T-cell (primary cell): ENCODE results near the gene FADS6. TPM values are rescaled to one million over a fixed set of nuclear protein-coding genes. Genes with fewer than 3 reads are reported as not detected.

Source experiments
- ATAC-seq, 4 experiments: fragments of 200-7000 bp in 3 of 4; fragments of 150-1000 bp in 1 of 4; cut with Tn5 transposase; replicated peaks in 1 of 4; 1 replicate in 3 of 4; 2 replicates in 1 of 4; pipeline ENCODE4 v1.10.0; 2021; ENCODE audit warnings: moderate library complexity in 3 of 4, mild to moderate bottlenecking in 2 of 4, moderate number of reproducible peaks in 1 of 4
- CTCF ChIA-PET, 2 donors: fragments of 300-600 bp; sonication (Branson Sonifier 250); formaldehyde crosslinking; loops; one replicate each; lab custom pipeline; 2022; ENCODE audit warnings: antibody characterized with exemption in 2 of 2; lab: Charles Lee
- POLR2A ChIA-PET, 2 donors: fragments of 300-600 bp; sonication (Branson Sonifier 250); formaldehyde crosslinking; loops; one replicate each; lab custom pipeline; 2022; ENCODE audit warnings: antibody characterized with exemption in 2 of 2; lab: Charles Lee
- DNase-seq, 35 experiments: peaks; one replicate each; pipeline versions ENCODE4 v3.0.0 to v3.0.0-alpha.2; 2013 to 2023
- H3K27ac ChIP-seq: one replicate; pipeline ENCODE4 v1.5.1; 2013; ENCODE audit warnings: low read length
- H3K27me3 ChIP-seq, 2 experiments: replicated peaks in 1 of 2; 1 replicate in 1 of 2; 2 replicates in 1 of 2; pipeline versions ENCODE4 v1.6.1 to v1.7.0; 2013; ENCODE audit warnings: low read length in 1 of 2, mixed read lengths in 1 of 2; ENCODE audit not compliant: control insufficient read depth in 2 of 2, insufficient read depth in 2 of 2; ENCODE audit errors: extremely low read depth in 1 of 2
- H3K36me3 ChIP-seq, 2 donors: 1 replicate in 1 of 2; 2 replicates in 1 of 2; pipeline versions ENCODE4 v1.6.1 to v1.7.0; 2013; ENCODE audit warnings: low read length in 1 of 2; ENCODE audit not compliant: control insufficient read depth in 2 of 2, insufficient read depth in 1 of 2; ENCODE audit errors: extremely low read depth in 1 of 2
- H3K4me1 ChIP-seq, 2 experiments: 1 replicate in 1 of 2; 2 replicates in 1 of 2; pipeline versions ENCODE4 v1.6.1 to v1.7.0; 2013; ENCODE audit warnings: low read length in 2 of 2, mixed read lengths in 1 of 2; ENCODE audit not compliant: insufficient read depth in 2 of 2, control insufficient read depth in 1 of 2; ENCODE audit errors: extremely low read depth in 1 of 2
- H3K4me3 ChIP-seq, 2 donors: 1 replicate in 1 of 2; 2 replicates in 1 of 2; pipeline versions ENCODE4 v1.5.1 to v1.7.0; 2013; ENCODE audit warnings: mild to moderate bottlenecking in 2 of 2, low read length in 1 of 2, moderate library complexity in 1 of 2; ENCODE audit not compliant: control insufficient read depth in 1 of 2; ENCODE audit errors: extremely low read depth in 1 of 2
- H3K9me3 ChIP-seq: 2 replicates; pipeline ENCODE4 v1.7.0; 2013
- H3K27ac Mint-ChIP-seq, 2 donors: one replicate each; pipeline ENCODE4 v1.8.0; 2020 to 2021; ENCODE audit warnings: mild to moderate bottlenecking in 2 of 2, mixed read lengths in 2 of 2
- H3K27me3 Mint-ChIP-seq, 2 donors: one replicate each; pipeline ENCODE4 v1.8.0; 2021 to 2022; ENCODE audit warnings: mixed read lengths in 2 of 2
- H3K36me3 Mint-ChIP-seq: one replicate; pipeline ENCODE4 v1.8.0; 2021; ENCODE audit warnings: mixed read lengths
- H3K4me1 Mint-ChIP-seq, 3 donors: one replicate each; pipeline ENCODE4 v1.8.0; 2020 to 2022; ENCODE audit warnings: mixed read lengths in 3 of 3, mild to moderate bottlenecking in 1 of 3
- H3K4me3 Mint-ChIP-seq, 3 donors: one replicate each; pipeline ENCODE4 v1.8.0; 2020 to 2022; ENCODE audit warnings: mild to moderate bottlenecking in 3 of 3, mixed read lengths in 3 of 3, moderate library complexity in 3 of 3
- H3K9me3 Mint-ChIP-seq, 3 donors: one replicate each; pipeline ENCODE4 v1.8.0; 2020 to 2022; ENCODE audit warnings: mixed read lengths in 3 of 3
- WGBS: methylation state at CpG from one replicate; pipeline ENCODE4 v1.1.5; 2013; ENCODE audit warnings: missing lambda C conversion rate; ENCODE audit not compliant: insufficient coverage; 5-methylcytosine and 5-hydroxymethylcytosine counted together
- total RNA-seq, 35 experiments: library from RNA in 6 of 35; stranded (reverse) in 6 of 35; fragments of 120-200 nt in 1 of 35; gene quantifications; one replicate each; pipeline versions ENCODE4 v1.2.1 to v1.2.4 and lab custom pipeline; 2013 to 2026

Gene FADS6, protein sequence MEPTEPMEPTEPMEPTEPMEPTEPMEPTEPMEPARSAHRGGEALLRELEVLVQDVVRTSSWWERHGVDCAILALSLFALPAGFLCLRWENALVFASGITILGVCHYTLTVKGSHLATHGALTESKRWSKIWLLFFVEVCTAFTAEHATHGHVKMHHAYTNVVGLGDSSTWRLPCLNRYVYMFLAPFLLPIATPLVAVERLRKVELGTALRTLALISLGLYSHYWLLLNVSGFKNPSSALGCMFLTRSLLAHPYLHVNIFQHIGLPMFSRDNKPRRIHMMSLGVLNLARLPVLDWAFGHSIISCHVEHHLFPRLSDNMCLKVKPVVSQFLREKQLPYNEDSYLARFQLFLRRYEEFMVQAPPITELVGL
- total RNA-seq (not detected), total RNA-seq (lab: John Stamatoyannopoulos, UW) (0 to 0.06 (median 0) reads per million in 29 experiments)
- total RNA-seq (2013) = not detected

DNA sequence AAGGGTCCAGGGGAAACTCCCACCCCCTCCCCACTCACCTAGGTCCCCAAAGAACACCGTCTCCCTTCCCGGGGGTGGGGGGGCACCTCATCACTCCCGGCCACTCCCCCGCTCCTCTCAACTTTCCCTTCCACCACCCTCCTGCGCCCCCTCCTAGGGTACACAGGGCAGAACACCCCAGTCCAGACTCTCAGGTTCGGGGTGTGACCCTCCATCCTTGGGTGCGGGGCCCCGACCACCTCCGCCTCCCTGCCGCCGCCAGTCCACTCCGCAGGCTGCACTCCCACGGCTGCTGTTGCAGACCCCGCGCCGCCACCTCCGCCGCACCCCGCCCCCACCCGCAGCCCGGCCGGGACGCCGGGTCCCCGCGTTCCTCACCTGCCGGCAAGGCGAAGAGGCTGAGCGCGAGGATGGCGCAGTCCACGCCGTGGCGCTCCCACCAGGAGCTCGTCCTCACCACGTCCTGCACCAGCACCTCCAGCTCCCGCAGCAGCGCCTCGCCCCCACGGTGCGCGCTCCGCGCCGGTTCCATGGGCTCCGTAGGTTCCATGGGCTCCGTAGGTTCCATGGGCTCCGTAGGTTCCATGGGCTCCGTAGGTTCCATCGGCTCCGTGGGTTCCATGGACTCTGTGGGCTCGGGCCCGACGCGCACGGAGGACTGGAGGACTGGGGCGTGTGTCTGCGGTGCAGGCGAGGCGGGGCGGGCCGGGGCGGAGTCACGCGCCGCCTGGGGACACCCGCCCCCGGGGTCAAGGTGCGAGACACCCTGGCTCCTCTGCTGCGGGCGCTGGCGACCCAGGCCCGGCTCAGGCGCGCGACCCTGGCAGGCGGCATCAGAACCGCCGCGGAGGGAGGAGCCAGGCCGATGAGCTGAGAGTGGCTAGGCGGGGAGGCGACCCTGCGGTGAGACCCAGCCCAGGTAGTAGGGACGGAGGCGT, at the start of gene FADS6:
TSS of gene FADS6 (minus strand) at position 660 of the 938 bp plus-strand sequence. CDS start at position 622, 38 bp downstream.
- peaks cover 0 to 66% of the 10 kb centered on the region in 2 experiments for H3K27me3 ChIP-seq
- ChIA-PET POLR2A (no interaction called here), CTCF (interaction anchor here in 1 of 2 donors (0.5 kb wide), 1 partner anchor 11 kb away, joined by 3 read pairs; no protein-coding TSS in a partner anchor)
- H3K4me1 ChIP-seq = peaks cover 0 to 6% of the 10 kb centered on the region in 2 experiments
- Mint-ChIP-seq H3K4me3 (peak within 1 kb of the TSS; percentile 53 to 74 (median 67)), H3K4me1 (peaks cover 0 to 8% (median 3%) of the 10 kb centered on the region in 3 donors), H3K27me3 (peaks cover 28 to 46% of the 10 kb centered on the region in 2 donors), H3K36me3 (no peaks in the 10 kb centered on the region), H3K27ac (peak within 1 kb of the TSS in 1 of 2 donors; percentile 34), H3K9me3 (no peaks in the 10 kb centered on the region)
- H3K9me3 ChIP-seq = no peaks in the 10 kb centered on the region
- no peaks in the 10 kb centered on the region for H3K36me3 ChIP-seq
- WGBS = 6% methylated on average over 79 of the region's 86 CpGs
- DNase-seq (peak in 2 of 35 experiments; percentile 6 to 7), ATAC-seq (peak; percentile 61 to 78 (median 70))
- H3K27ac ChIP-seq = no peak within 1 kb of the TSS
- peak within 1 kb of the TSS; percentile 7 to 36 for H3K4me3 ChIP-seq

DNA sequence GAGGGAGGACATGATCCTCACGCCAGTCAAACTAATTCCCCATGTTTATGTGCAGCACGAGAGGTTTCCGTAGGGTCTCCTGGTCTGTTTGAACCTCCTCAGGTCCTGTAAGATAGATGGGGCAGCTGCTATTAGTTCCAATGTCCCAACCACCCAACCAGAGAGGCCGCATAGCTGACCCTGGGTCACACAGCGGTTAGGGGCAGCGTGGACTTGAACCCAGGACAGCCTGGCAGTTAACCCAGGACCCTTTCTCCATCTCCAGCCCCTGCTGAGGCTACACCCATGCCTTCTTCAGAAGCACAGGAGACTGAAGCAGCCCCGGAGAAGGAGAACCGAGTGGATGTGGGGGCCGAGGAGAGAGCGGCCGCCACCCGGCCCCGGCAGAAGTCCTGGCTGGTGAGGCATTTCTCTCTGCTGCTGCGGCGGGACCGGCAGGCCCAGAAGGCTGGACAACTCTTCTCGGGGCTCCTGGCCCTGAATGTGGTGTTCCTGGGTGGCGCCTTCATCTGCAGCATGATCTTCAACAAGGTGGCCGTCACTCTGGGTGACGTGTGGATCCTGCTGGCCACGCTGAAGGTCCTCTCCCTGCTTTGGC, 47.8 kb upstream of the FADS6 start:
- H3K36me3 ChIP-seq = no peaks in the 10 kb centered on the region
- ATAC-seq = no peak
- peaks cover 10 to 67% of the 10 kb centered on the region in 2 experiments for H3K27me3 ChIP-seq
- no peak overlapping the region for H3K4me3 ChIP-seq
- no peaks in the 10 kb centered on the region for H3K4me1 ChIP-seq
- WGBS = 80% methylated on average over 15 of the region's 21 CpGs
- no peak for DNase-seq
- ChIA-PET CTCF (no interaction called here), POLR2A (no interaction called here)
- Mint-ChIP-seq H3K4me1 (peaks cover 0 to 8% (median 0%) of the 10 kb centered on the region in 3 donors), H3K4me3 (no peak overlapping the region), H3K27ac (no peak overlapping the region), H3K36me3 (no peaks in the 10 kb centered on the region), H3K9me3 (no peaks in the 10 kb centered on the region), H3K27me3 (peaks cover 36 to 50% of the 10 kb centered on the region in 2 donors)
- H3K9me3 ChIP-seq = no peaks in the 10 kb centered on the region
- no peak overlapping the region for H3K27ac ChIP-seq

DNA sequence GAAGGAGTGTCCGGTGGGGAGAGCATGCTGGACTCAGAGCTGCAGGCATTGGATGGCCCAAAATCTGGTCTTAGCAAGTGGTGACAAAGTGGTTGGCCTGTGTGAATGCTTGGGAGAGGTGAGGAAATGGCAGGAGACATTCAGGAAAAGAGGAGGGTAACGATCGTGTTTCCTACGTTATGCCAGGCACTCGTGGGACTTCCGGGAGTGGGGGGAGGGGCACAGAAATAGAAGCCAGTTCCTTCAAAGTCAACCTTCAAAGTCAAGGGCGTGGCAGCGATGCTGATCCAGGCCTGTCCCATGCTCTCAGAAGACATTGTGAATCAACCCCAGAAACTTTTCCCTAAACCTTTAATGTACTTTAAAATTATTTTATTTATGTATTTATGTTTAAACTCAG, 46.1 kb upstream of the FADS6 start:
- Mint-ChIP-seq H3K27ac (no peak overlapping the region), H3K4me3 (no peak overlapping the region), H3K27me3 (peaks cover 38 to 60% of the 10 kb centered on the region in 2 donors), H3K4me1 (peaks cover 0 to 8% (median 0%) of the 10 kb centered on the region in 3 donors), H3K9me3 (no peaks in the 10 kb centered on the region), H3K36me3 (no peaks in the 10 kb centered on the region)
- H3K9me3 ChIP-seq = no peaks in the 10 kb centered on the region
- ChIA-PET CTCF (interaction anchor here in 1 of 2 donors (0.6 kb wide), 2 partner anchors 86 to 226 kb away, joined by 3 to 6 read pairs; no protein-coding TSS in a partner anchor), POLR2A (no interaction called here)
- peaks cover 9 to 81% of the 10 kb centered on the region in 2 experiments for H3K27me3 ChIP-seq
- no peaks in the 10 kb centered on the region for H3K36me3 ChIP-seq
- H3K4me1 ChIP-seq = peaks cover 0 to 4% of the 10 kb centered on the region in 2 experiments
- DNase-seq (no peak), ATAC-seq (no peak)
- no CpG with 5 or more reads among the region's 8 CpGs for WGBS
- H3K4me3 ChIP-seq = no peak overlapping the region
- no peak overlapping the region for H3K27ac ChIP-seq

DNA sequence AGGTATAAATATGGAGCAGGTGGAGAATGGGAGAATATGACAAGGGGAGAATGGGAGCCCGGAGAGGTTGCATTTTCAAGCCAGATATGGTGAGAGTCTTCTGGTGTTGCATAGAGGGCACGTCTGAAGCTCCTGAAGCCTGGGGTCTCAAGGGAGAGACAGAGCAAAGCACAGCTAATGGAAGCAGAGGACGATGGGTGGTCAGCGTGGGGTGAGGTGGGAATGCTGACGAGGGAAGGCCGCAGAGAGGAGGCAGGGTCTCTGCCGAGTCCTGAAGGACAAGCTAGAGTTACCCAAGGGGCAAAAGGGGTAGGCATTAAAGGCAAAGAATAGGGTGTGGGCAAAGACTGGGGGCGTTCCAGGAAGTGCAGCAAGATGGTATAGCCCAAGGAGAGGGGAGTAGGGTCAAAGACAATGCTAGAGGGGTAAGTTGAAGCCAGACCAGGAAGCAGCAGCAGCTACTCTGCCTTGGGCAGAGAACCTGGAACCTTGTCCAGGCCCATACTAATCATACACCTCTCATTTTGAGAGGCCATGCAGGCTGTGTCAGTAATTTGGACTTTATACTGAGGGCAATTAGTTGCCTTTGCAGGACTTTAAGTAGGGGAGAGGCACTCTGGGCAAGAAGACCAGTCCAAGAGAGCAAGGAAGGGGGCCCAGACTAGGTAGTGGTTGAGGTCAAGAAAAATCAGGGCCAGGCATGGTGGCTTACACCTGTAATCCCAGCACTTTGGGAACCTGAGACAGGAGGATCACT, 44.9 kb upstream of the FADS6 start:
- CTCF ChIA-PET = no interaction called here
- Histone ChIP-seq H3K36me3 (no peaks in the 10 kb centered on the region), H3K27me3 (peaks cover 7 to 82% of the 10 kb centered on the region in 2 experiments), H3K4me3 (no peak overlapping the region), H3K4me1 (peaks cover 0 to 4% of the 10 kb centered on the region in 2 experiments), H3K27ac (no peak overlapping the region), H3K9me3 (no peaks in the 10 kb centered on the region)
- POLR2A ChIA-PET = no interaction called here
- Mint-ChIP-seq H3K4me3 (no peak overlapping the region), H3K27me3 (peaks cover 39 to 67% of the 10 kb centered on the region in 2 donors), H3K4me1 (peaks cover 0 to 8% (median 0%) of the 10 kb centered on the region in 3 donors), H3K9me3 (no peaks in the 10 kb centered on the region), H3K36me3 (no peaks in the 10 kb centered on the region), H3K27ac (no peak overlapping the region)
- no peak for DNase-seq
- no peak for ATAC-seq
- whole genome bisulfite sequencing = 70% methylated on average over 8 of the region's 8 CpGs

DNA sequence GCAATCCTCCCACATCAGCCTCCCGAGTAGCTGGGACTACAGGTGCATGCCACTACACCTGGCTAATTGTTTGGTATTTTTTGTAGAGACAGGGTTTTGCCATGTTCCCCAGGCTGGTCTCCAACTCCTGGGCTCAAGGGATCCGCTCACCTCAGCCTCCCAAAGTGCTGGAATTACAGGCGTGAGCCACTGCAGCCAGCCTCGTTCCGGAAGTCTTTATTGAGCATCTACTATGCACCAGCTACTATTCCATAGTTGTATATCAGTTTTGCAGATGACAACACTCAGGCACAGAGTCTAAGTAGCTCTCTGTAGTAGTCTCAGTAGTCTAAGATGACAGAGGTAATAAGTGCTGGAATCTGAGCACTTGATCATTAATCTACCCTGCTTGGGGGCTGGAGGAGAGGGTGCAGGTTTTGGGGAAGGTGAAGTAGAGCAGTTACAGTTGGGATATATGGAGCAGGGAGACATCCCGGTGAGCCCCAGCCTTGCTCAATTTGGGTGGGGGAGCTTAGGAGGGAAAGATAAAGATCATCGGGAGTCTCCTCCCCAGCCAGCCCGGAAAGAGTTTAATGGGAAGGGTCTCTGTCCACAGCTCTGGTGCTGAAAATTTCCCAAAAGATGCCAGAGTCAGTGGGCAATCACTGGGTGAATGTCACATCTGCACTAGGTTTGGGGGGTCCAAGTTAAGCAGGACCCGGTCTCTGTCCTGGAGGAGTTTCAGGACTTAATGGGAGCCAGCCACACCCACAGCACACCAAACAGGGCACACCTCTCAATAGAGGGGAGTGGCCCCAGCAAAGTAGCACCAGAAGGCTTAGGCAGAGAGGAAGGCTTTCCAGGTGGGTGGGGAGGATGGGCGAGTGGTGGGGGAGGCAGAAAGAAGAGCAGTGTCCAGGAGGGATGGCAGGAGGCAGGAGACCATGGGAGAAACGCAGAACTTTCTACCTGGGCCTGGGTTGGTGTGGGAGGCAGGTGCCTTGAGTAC, 43.9 kb upstream of the FADS6 start:
- H3K36me3 Mint-ChIP-seq = no peaks in the 10 kb centered on the region
- Histone ChIP-seq H3K36me3 (no peaks in the 10 kb centered on the region), H3K27me3 (peaks cover 7 to 88% of the 10 kb centered on the region in 2 experiments), H3K9me3 (no peaks in the 10 kb centered on the region), H3K27ac (no peak overlapping the region), H3K4me3 (no peak overlapping the region), H3K4me1 (peaks cover 0 to 4% of the 10 kb centered on the region in 2 experiments)
- peaks cover 0 to 8% (median 0%) of the 10 kb centered on the region in 3 donors for H3K4me1 Mint-ChIP-seq
- no peak for DNase-seq
- WGBS = 41% methylated on average over 6 of the region's 11 CpGs
- H3K9me3 Mint-ChIP-seq = no peaks in the 10 kb centered on the region
- no peak overlapping the region for H3K27ac Mint-ChIP-seq
- ATAC-seq = no peak
- peaks cover 42 to 70% of the 10 kb centered on the region in 2 donors for H3K27me3 Mint-ChIP-seq
- no peak overlapping the region for H3K4me3 Mint-ChIP-seq
- POLR2A ChIA-PET = no interaction called here
- CTCF ChIA-PET = no interaction called here
